B cell (primary cell): ENCODE data around the gene FTO. TPM values are rescaled to one million over a fixed set of nuclear protein-coding genes. Genes with fewer than 3 reads are reported as not detected.

ENCODE experiments used
- ATAC-seq: fragments of 200-7000 bp; cut with Tn5 transposase; one replicate; pipeline ENCODE4 v1.10.0; 2021; ENCODE audit warnings: low read depth, mild to moderate bottlenecking, moderate number of reproducible peaks, moderate library complexity
- CTCF ChIA-PET: fragments of 350-600 bp; sonication (Branson Sonifier 250); formaldehyde crosslinking; loops from one replicate; lab custom pipeline; 2021; ENCODE audit warnings: antibody characterized with exemption, inconsistent platforms; lab: Charles Lee
- POLR2A ChIA-PET: fragments of 350-600 bp; sonication (Branson Sonifier 250); formaldehyde crosslinking; loops from one replicate; lab custom pipeline; 2021; ENCODE audit warnings: antibody characterized with exemption; lab: Charles Lee
- DNase-seq: peaks from one replicate; pipeline ENCODE4 v3.0.0; 2013
- H2AFZ ChIP-seq: 2 replicates; pipeline ENCODE4 v1.6.1; 2012; ENCODE audit warnings: mild to moderate bottlenecking, low read depth, low read length; ENCODE audit not compliant: insufficient read depth, poor library complexity, severe bottlenecking
- H3K27ac ChIP-seq, 2 donors: 1 replicate in 1 of 2; 2 replicates in 1 of 2; pipeline ENCODE4 v1.5.1; 2012 to 2013; ENCODE audit warnings: low read length in 2 of 2, mild to moderate bottlenecking in 2 of 2, moderate library complexity in 1 of 2
- H3K27me3 ChIP-seq, 4 experiments: fragments of 200-600 bp in 1 of 4; sonication (generic) in 1 of 4; replicated peaks in 1 of 4; 1 replicate in 2 of 4; 2 replicates in 2 of 4; pipeline versions ENCODE4 v1.6.1 to v1.7.0; 2013 to 2016; ENCODE audit warnings: low read length in 3 of 4, mild to moderate bottlenecking in 2 of 4, mixed read lengths in 1 of 4, moderate library complexity in 1 of 4; ENCODE audit not compliant: insufficient read depth in 4 of 4, control insufficient read depth in 3 of 4; ENCODE audit errors: control extremely low read depth in 1 of 4
- H3K36me3 ChIP-seq, 2 experiments: replicated peaks in 1 of 2; 1 replicate in 1 of 2; 2 replicates in 1 of 2; pipeline versions ENCODE4 v1.6.1 to v1.7.1; 2013; ENCODE audit warnings: low read length in 1 of 2; ENCODE audit not compliant: insufficient read depth in 2 of 2, control insufficient read depth in 1 of 2; ENCODE audit errors: control extremely low read depth in 1 of 2, extremely low read depth in 1 of 2
- H3K4me1 ChIP-seq, 2 donors: fragments of 200-600 bp in 1 of 2; sonication (generic) in 1 of 2; 1 replicate in 1 of 2; 2 replicates in 1 of 2; pipeline versions ENCODE4 v1.5.1 to v1.6.1; 2013 to 2017; ENCODE audit warnings: low read length in 2 of 2; ENCODE audit not compliant: control insufficient read depth in 2 of 2, insufficient read depth in 2 of 2
- H3K4me2 ChIP-seq: replicated peaks from 2 replicates; pipeline ENCODE3; 2012; ENCODE audit warnings: mild to moderate bottlenecking, low read depth, low read length; ENCODE audit not compliant: poor library complexity, severe bottlenecking
- H3K4me3 ChIP-seq, 5 experiments: fragments of 200-600 bp in 1 of 5; sonication (generic) in 1 of 5; 1 replicate in 3 of 5; 2 replicates in 2 of 5; pipeline versions ENCODE4 v1.5.1 to v1.7.0; 2011 to 2016; ENCODE audit warnings: low read length in 4 of 5, mild to moderate bottlenecking in 4 of 5, low read depth in 2 of 5, control low read depth in 1 of 5, moderate library complexity in 1 of 5; ENCODE audit not compliant: insufficient read depth in 1 of 5; ENCODE audit errors: control extremely low read depth in 1 of 5, extremely low read depth in 1 of 5
- H3K79me2 ChIP-seq: fragments of 200-600 bp; sonication (generic); one replicate; pipeline ENCODE4 v1.6.0; 2016; ENCODE audit warnings: low read length; ENCODE audit not compliant: control insufficient read depth, insufficient read depth
- H3K9ac ChIP-seq: fragments of 200-600 bp; sonication (generic); 2 replicates; pipeline ENCODE4 v1.6.1; 2017; ENCODE audit warnings: mild to moderate bottlenecking, low read length, moderate library complexity
- H3K9me3 ChIP-seq, 3 donors: one replicate each; pipeline versions ENCODE4 v1.6.1 to v1.7.1; 2013; ENCODE audit warnings: low read length in 2 of 3; ENCODE audit not compliant: control insufficient read depth in 2 of 3, insufficient read depth in 1 of 3; ENCODE audit errors: control extremely low read depth in 1 of 3
- H4K20me1 ChIP-seq: 2 replicates; pipeline ENCODE4 v1.6.0; 2012; ENCODE audit warnings: mild to moderate bottlenecking, low read length; ENCODE audit not compliant: insufficient read depth, control insufficient read depth, poor library complexity, severe bottlenecking
- H3K27ac Mint-ChIP-seq: one replicate; pipeline ENCODE4 v1.8.0; 2021; ENCODE audit warnings: mixed read lengths
- H3K27me3 Mint-ChIP-seq: one replicate; pipeline ENCODE4 v1.8.0; 2021; ENCODE audit warnings: mixed read lengths
- H3K4me1 Mint-ChIP-seq: one replicate; pipeline ENCODE4 v1.8.0; 2021; ENCODE audit warnings: mixed read lengths
- H3K4me3 Mint-ChIP-seq: one replicate; pipeline ENCODE4 v1.8.0; 2021; ENCODE audit warnings: mixed read lengths
- H3K9me3 Mint-ChIP-seq: one replicate; pipeline ENCODE4 v1.8.0; 2022; ENCODE audit warnings: mixed read lengths; ENCODE audit not compliant: insufficient read depth
- EZH2 ChIP-seq: IDR thresholded peaks from 2 replicates; pipeline ENCODE4 v1.6.1; 2012; ENCODE audit warnings: borderline replicate concordance, low read depth, mild to moderate bottlenecking, moderate library complexity, low read length; ENCODE audit not compliant: insufficient read depth, poor library complexity, severe bottlenecking
- WGBS: methylation state at CpG from one replicate; pipeline ENCODE4 v1.1.5; 2013; ENCODE audit warnings: missing lambda C conversion rate; ENCODE audit not compliant: insufficient coverage; 5-methylcytosine and 5-hydroxymethylcytosine counted together
- intact Hi-C: fragments of 100-400 bp; cut with micrococcal nuclease; formaldehyde crosslinking; loops from one replicate; pipeline ENCODE4 v1.10.0; 2022
- polyA plus RNA-seq: library from polyadenylated mRNA; depleted of rRNA; stranded (reverse); fragments of >200 nt; gene quantifications from 2 replicates; pipeline ENCODE4 v1.2.3, GENCODE V29; 2012
- total RNA-seq, 2 donors: library from RNA; stranded (reverse); fragments of 120-200 nt in 1 of 2; gene quantifications; 1 replicate in 1 of 2; 2 replicates in 1 of 2; pipeline versions ENCODE4 v1.2.3 to v1.2.4, GENCODE V29; 2013 to 2022
- TF ChIP-seq, protein P1 (sequence below): fragments of 200-600 bp; IDR thresholded peaks from one replicate; pipeline ENCODE4 v1.8.0; 2022; ENCODE audit warnings: antibody characterized with exemption, mild to moderate bottlenecking

Gene FTO
- total and polyA plus RNA-seq, 2 donors (not counting 1 experiment from before 2014, with no cell fraction given): 26.5 to 68.5 TPM

DNA sequence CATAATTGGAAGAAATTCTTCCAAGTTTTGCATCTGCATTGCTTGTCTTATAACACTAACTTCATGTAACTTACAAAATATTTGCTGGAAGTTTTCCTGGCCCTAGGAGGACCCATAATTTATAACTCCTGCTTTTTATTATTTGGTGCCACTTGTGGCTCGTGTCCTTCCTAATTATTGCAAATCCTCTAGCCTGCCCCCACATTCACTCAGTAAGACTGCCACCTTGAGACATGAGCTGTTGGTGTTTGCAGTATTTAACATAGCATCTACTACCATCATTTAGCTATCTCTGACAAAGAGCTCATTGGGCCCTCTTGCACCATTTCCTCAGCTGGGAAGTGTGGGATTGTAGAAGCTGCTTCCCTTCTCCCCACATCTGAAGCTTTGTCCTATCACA is 49.5 kb downstream of the FTO start:
- H3K27ac ChIP-seq: no peak overlapping the region
- ChIA-PET POLR2A (no interaction called here), CTCF (interaction anchor here (3.5 kb wide), 1 partner anchor 10 kb away, joined by 17 read pairs; no protein-coding TSS in a partner anchor)
- H3K9me3 ChIP-seq: peaks cover 2 to 8% (median 2%) of the 10 kb centered on the region in 3 donors
- ATAC-seq (no peak), DNase-seq (no peak)
- Mint-ChIP-seq H3K4me3 (no peak overlapping the region), H3K9me3 (peaks cover under 1% of the 10 kb centered on the region), H3K27me3 (no peaks in the 10 kb centered on the region), H3K27ac (no peak overlapping the region), H3K4me1 (peaks cover 19% of the 10 kb centered on the region)
- no peak overlapping the region for H3K4me2 ChIP-seq
- H3K4me1 ChIP-seq: peaks cover 3% of the 10 kb centered on the region in 2 donors
- no peaks in the 10 kb centered on the region for H3K27me3 ChIP-seq
- peaks cover 62% of the 10 kb centered on the region for H3K79me2 ChIP-seq
- TF ChIP-seq, protein P1, sequence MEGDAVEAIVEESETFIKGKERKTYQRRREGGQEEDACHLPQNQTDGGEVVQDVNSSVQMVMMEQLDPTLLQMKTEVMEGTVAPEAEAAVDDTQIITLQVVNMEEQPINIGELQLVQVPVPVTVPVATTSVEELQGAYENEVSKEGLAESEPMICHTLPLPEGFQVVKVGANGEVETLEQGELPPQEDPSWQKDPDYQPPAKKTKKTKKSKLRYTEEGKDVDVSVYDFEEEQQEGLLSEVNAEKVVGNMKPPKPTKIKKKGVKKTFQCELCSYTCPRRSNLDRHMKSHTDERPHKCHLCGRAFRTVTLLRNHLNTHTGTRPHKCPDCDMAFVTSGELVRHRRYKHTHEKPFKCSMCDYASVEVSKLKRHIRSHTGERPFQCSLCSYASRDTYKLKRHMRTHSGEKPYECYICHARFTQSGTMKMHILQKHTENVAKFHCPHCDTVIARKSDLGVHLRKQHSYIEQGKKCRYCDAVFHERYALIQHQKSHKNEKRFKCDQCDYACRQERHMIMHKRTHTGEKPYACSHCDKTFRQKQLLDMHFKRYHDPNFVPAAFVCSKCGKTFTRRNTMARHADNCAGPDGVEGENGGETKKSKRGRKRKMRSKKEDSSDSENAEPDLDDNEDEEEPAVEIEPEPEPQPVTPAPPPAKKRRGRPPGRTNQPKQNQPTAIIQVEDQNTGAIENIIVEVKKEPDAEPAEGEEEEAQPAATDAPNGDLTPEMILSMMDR: no peak
- no peak for TF ChIP-seq EZH2
- no peak overlapping the region for H3K9ac ChIP-seq
- no peak overlapping the region for H2AFZ ChIP-seq
- H3K4me3 ChIP-seq: no peak overlapping the region
- H4K20me1 ChIP-seq: no peaks in the 10 kb centered on the region
- H3K36me3 ChIP-seq: no peaks in the 10 kb centered on the region
- no CpG with 5 or more reads among the region's 1 CpG for WGBS
- intact Hi-C loops: no loop called here

DNA sequence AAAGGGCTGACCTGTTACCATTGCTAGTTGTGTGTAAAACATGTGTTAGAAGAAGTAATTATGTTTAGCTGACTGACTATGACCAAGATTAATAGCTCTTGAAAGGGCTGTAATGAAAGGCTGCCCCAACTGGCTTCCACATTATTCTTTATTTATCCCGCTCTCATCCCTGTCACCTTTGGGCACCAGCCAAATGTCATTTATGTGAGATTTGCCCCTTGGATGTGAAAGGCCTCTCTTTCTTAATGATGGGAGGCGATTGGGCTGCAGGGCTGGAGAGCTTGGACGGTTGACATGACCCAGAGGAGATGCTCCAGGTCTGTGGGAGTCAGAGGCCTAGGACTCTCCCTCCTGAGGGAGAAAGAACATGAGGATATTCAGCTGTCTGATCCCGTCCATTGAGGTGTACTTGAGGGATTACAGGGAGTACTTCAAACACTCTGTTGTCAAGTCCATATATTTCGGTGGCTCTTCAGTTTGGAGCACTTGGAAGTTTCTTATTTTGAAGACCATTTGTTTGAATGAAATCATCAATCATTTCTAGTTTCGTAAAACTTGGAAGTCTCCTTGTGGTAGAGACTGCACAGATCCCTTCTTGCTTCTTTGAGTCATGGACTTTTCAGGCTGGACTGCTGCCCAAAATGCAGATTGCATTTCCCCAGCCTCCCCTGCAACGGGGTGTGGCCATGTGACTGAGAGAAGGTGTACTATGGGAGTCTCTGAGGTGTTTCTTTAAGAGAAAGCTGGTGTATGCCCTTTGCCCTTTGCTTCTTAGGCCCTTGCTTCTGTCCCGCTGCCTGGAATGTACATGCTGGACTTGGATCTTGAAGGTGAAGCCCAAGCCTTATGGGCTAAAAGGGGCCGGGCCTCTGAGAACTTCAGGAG is 51.3 kb downstream of the FTO start:
- Mint-ChIP-seq H3K4me1 (peaks cover 21% of the 10 kb centered on the region), H3K9me3 (peaks cover 2% of the 10 kb centered on the region), H3K27me3 (no peaks in the 10 kb centered on the region), H3K27ac (no peak overlapping the region), H3K4me3 (no peak overlapping the region)
- no peak for DNase-seq
- intact Hi-C loops: no loop called here
- H3K4me1 ChIP-seq: peaks cover 3% of the 10 kb centered on the region in 2 donors
- no peak overlapping the region for H3K9ac ChIP-seq
- H3K79me2 ChIP-seq: peaks cover 61% of the 10 kb centered on the region
- ChIA-PET POLR2A (no interaction called here), CTCF (interaction anchor here (1.2 to 3.5 kb wide), 2 partner anchors 12 kb away, joined by 7 to 17 read pairs; no protein-coding TSS in a partner anchor)
- H2AFZ ChIP-seq: no peak overlapping the region
- H3K27ac ChIP-seq: no peak overlapping the region
- no peak overlapping the region for H3K4me2 ChIP-seq
- no peak for TF ChIP-seq EZH2
- TF ChIP-seq, protein P1: no peak
- no peak overlapping the region for H3K4me3 ChIP-seq
- H3K36me3 ChIP-seq: no peaks in the 10 kb centered on the region
- 98% methylated on average over 5 of the region's 9 CpGs for WGBS
- peaks cover 0 to 4% (median 2%) of the 10 kb centered on the region in 3 donors for H3K9me3 ChIP-seq
- H3K27me3 ChIP-seq: no peaks in the 10 kb centered on the region
- no peak for ATAC-seq
- no peaks in the 10 kb centered on the region for H4K20me1 ChIP-seq
